ENCODE results near the gene ARID5B. TPM values are rescaled to one million over a fixed set of nuclear protein-coding genes. Genes with fewer than 3 reads are reported as not detected.

ARID5B gene
- total RNA-seq, 1 donor, result 94.1 TPM

DNA sequence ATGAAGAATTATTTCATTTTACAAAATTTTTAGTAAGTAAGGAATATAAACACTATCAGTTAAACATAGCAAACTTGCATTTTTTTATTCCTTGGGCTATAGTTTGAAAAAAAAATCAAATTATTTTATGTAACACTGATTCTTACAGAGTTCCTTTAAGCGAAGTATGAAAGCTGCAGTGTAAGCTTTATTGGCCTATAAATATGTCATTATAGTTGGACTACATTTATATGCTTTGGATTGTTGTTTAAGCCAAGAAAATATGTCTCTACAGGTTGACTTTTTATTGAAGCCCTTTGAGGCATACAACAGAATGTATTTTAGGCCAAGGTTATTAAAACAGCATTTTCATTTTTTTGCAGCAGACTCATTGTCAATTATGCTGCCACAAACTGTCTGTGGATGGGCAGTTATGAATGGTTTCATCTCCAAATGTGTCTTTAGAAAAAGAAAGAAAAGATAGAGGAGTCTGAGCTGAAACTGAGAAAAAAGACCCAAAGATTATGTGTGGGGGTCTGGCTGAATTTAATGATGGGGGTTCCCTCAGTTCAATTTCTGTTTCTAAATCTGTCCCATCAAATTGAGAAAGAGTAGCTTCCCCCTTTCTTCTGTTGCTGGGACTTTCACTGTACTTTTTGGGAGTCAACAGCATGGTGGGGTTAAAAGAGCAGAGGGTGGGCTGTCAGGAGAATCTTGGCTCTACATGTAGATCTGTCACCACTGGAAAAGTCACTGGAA lies 43.1 kb downstream of the ARID5B start:
- peaks cover 33% of the 10 kb centered on the region for H3K36me3 ChIP-seq (ENCODE audit: insufficient read depth, low read length)
- peak overlapping the region; percentile 70 for H3K27ac ChIP-seq (ENCODE audit: low read depth, low read length)
- H3K4me2 ChIP-seq (ENCODE audit: insufficient read depth, low read length), result peak overlapping the region; percentile 46

DNA sequence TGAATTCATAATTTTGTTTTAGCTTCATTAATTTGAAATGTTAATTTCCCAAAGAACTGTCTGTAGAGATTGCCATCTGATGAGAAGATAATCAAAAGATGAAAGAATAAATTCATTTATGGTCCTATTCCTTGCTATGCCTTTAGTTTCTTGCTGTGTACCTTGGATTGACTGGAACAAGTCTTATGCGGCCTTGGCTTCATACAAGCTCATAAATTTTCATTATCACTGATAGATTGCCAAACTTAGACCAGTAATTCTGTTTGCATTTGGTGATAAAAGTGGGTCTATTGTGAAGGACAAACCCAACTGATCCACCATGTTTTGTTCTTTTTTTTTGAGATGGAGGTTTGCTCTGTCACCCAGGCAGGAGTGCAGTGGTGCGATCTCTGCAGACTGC lies 48.2 kb downstream of the ARID5B start:
- Histone ChIP-seq H4K20me1 (ENCODE audit: insufficient read depth, low read length) (no peaks in the 10 kb centered on the region), H3K36me3 (ENCODE audit: insufficient read depth, low read length) (peaks cover 19% of the 10 kb centered on the region), H3K9me3 (ENCODE audit: low read depth, low read length) (no peaks in the 10 kb centered on the region), H3K4me2 (ENCODE audit: insufficient read depth, low read length) (no peak overlapping the region), H3K4me3 (ENCODE audit: insufficient read depth, low read length) (no peak overlapping the region), H3K27ac (ENCODE audit: low read depth, low read length) (no peak overlapping the region), H2AFZ (ENCODE audit: low read length) (no peak overlapping the region), H3K4me1 (ENCODE audit: insufficient read depth, low read length) (peaks cover 9% of the 10 kb centered on the region), H3K79me2 (ENCODE audit: insufficient read depth, low read length) (peaks cover 8% of the 10 kb centered on the region), H3K27me3 (ENCODE audit: insufficient read depth, low read length) (no peaks in the 10 kb centered on the region)
- DNase-seq (ENCODE audit: insufficient read length, low spot score, missing footprints), result no peak
- TF ChIP-seq, protein P1, sequence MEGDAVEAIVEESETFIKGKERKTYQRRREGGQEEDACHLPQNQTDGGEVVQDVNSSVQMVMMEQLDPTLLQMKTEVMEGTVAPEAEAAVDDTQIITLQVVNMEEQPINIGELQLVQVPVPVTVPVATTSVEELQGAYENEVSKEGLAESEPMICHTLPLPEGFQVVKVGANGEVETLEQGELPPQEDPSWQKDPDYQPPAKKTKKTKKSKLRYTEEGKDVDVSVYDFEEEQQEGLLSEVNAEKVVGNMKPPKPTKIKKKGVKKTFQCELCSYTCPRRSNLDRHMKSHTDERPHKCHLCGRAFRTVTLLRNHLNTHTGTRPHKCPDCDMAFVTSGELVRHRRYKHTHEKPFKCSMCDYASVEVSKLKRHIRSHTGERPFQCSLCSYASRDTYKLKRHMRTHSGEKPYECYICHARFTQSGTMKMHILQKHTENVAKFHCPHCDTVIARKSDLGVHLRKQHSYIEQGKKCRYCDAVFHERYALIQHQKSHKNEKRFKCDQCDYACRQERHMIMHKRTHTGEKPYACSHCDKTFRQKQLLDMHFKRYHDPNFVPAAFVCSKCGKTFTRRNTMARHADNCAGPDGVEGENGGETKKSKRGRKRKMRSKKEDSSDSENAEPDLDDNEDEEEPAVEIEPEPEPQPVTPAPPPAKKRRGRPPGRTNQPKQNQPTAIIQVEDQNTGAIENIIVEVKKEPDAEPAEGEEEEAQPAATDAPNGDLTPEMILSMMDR (IDR thresholded peaks at IDR 0.05; ENCODE audit: extremely low read depth, low read depth, low read length), result no peak

More for the DNA sequence above, 43.1 kb downstream of the ARID5B start:
- Histone ChIP-seq H3K27me3 (ENCODE audit: insufficient read depth, low read length) (no peaks in the 10 kb centered on the region), H2AFZ (ENCODE audit: low read length) (no peak overlapping the region), H3K4me1 (ENCODE audit: insufficient read depth, low read length) (peaks cover 47% of the 10 kb centered on the region), H3K4me3 (ENCODE audit: insufficient read depth, low read length) (no peak overlapping the region), H3K9me3 (ENCODE audit: low read depth, low read length) (no peaks in the 10 kb centered on the region), H4K20me1 (ENCODE audit: insufficient read depth, low read length) (no peaks in the 10 kb centered on the region), H3K79me2 (ENCODE audit: insufficient read depth, low read length) (peaks cover 20% of the 10 kb centered on the region)
- no peak for DNase-seq (ENCODE audit: insufficient read length, low spot score, missing footprints)
- TF ChIP-seq, protein P1 (IDR thresholded peaks at IDR 0.05; ENCODE audit: extremely low read depth, low read depth, low read length), result no peak

DNA sequence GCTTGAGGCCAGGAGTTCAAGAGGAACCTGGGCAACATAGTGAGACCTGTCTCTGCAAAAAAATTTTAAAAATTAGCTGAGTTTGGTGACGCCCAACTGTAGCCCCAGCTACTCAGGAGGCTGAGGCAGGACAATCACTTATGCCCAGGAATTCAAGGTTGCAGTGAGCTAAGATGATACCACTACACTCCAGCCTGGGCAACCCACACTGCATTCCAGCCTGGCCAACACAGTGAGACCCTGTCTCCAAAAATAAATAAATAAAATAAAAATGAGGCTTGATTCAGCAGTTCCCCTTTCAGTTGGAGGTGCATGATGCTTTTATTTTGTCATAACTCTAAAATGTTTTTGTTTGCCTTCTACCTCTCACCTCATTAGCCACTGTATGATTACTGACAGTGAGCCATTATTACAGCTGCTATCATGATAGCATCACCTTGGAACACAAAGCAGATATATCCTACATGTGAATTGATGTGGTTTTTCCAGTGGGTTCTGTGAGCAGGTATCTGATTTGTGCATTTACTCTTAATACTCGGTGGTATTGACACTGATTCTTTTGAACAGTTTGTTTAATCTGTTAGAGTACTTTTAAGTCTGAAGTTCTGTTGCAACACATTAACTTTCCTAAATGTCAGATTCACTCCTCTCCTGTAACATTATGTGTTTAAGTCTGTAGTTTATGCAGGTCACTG lies 49.1 kb downstream of the ARID5B start:
- H3K27me3 ChIP-seq (ENCODE audit: insufficient read depth, low read length), result no peaks in the 10 kb centered on the region
- no peak overlapping the region for H3K4me3 ChIP-seq (ENCODE audit: insufficient read depth, low read length)
- no peak for DNase-seq (ENCODE audit: insufficient read length, low spot score, missing footprints)
- peaks cover 8% of the 10 kb centered on the region for H3K79me2 ChIP-seq (ENCODE audit: insufficient read depth, low read length)
- TF ChIP-seq, protein P1 (IDR thresholded peaks at IDR 0.05; ENCODE audit: extremely low read depth, low read depth, low read length), result no peak
- no peaks in the 10 kb centered on the region for H3K9me3 ChIP-seq (ENCODE audit: low read depth, low read length)
- H2AFZ ChIP-seq (ENCODE audit: low read length), result no peak overlapping the region
- peaks cover 25% of the 10 kb centered on the region for H3K36me3 ChIP-seq (ENCODE audit: insufficient read depth, low read length)
- H3K27ac ChIP-seq (ENCODE audit: low read depth, low read length), result no peak overlapping the region
- H3K4me1 ChIP-seq (ENCODE audit: insufficient read depth, low read length), result peaks cover 6% of the 10 kb centered on the region
- no peaks in the 10 kb centered on the region for H4K20me1 ChIP-seq (ENCODE audit: insufficient read depth, low read length)
- no peak overlapping the region for H3K4me2 ChIP-seq (ENCODE audit: insufficient read depth, low read length)

DNA sequence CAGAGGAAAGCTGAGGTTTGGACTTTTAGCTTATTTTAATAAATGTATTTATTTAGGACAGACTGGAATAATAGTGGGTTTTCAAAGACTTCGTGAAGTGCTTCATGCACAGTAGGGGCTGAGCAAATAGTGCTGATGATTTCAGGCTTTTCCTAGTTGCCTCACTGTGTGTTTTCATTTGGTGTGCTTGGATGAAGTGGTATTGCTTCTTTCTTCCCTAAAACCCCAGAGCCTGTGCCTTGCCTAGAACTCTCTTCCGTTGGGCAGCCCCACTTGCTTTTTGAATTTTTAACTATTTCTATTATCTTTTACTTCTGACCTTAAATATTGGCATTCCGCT lies 49.6 kb downstream of the ARID5B start:
- Histone ChIP-seq H3K4me1 (ENCODE audit: insufficient read depth, low read length) (peaks cover 6% of the 10 kb centered on the region), H3K36me3 (ENCODE audit: insufficient read depth, low read length) (peaks cover 26% of the 10 kb centered on the region), H3K27me3 (ENCODE audit: insufficient read depth, low read length) (no peaks in the 10 kb centered on the region), H2AFZ (ENCODE audit: low read length) (no peak overlapping the region), H3K79me2 (ENCODE audit: insufficient read depth, low read length) (peaks cover 11% of the 10 kb centered on the region), H3K4me2 (ENCODE audit: insufficient read depth, low read length) (no peak overlapping the region), H4K20me1 (ENCODE audit: insufficient read depth, low read length) (no peaks in the 10 kb centered on the region), H3K9me3 (ENCODE audit: low read depth, low read length) (no peaks in the 10 kb centered on the region), H3K4me3 (ENCODE audit: insufficient read depth, low read length) (no peak overlapping the region), H3K27ac (ENCODE audit: low read depth, low read length) (no peak overlapping the region)
- no peak for DNase-seq (ENCODE audit: insufficient read length, low spot score, missing footprints)
- TF ChIP-seq, protein P1 (IDR thresholded peaks at IDR 0.05; ENCODE audit: extremely low read depth, low read depth, low read length), result no peak
